ENCODE results near the gene ZNF275.

GRCh38 chrX:153334654-153335295 is 822 bp downstream of the ZNF275 start:
- TF ChIP-seq, protein P1, sequence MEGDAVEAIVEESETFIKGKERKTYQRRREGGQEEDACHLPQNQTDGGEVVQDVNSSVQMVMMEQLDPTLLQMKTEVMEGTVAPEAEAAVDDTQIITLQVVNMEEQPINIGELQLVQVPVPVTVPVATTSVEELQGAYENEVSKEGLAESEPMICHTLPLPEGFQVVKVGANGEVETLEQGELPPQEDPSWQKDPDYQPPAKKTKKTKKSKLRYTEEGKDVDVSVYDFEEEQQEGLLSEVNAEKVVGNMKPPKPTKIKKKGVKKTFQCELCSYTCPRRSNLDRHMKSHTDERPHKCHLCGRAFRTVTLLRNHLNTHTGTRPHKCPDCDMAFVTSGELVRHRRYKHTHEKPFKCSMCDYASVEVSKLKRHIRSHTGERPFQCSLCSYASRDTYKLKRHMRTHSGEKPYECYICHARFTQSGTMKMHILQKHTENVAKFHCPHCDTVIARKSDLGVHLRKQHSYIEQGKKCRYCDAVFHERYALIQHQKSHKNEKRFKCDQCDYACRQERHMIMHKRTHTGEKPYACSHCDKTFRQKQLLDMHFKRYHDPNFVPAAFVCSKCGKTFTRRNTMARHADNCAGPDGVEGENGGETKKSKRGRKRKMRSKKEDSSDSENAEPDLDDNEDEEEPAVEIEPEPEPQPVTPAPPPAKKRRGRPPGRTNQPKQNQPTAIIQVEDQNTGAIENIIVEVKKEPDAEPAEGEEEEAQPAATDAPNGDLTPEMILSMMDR (IDR thresholded peaks at IDR 0.05), result no peak
- TF ChIP-seq POLR2A (IDR thresholded peaks at IDR 0.05), result no peak

Data from lower leg skin (tissue), 3 donors.